ENCODE results near the gene KCNK4. TPM values are rescaled to one million over a fixed set of nuclear protein-coding genes. Genes with fewer than 3 reads are reported as not detected.

The KCNK4 gene
- total and polyA plus RNA-seq, 2 of the 13 experiments (the other 11 are each of a cell fraction or from before 2014, with no cell fraction given) = not detected

DNA sequence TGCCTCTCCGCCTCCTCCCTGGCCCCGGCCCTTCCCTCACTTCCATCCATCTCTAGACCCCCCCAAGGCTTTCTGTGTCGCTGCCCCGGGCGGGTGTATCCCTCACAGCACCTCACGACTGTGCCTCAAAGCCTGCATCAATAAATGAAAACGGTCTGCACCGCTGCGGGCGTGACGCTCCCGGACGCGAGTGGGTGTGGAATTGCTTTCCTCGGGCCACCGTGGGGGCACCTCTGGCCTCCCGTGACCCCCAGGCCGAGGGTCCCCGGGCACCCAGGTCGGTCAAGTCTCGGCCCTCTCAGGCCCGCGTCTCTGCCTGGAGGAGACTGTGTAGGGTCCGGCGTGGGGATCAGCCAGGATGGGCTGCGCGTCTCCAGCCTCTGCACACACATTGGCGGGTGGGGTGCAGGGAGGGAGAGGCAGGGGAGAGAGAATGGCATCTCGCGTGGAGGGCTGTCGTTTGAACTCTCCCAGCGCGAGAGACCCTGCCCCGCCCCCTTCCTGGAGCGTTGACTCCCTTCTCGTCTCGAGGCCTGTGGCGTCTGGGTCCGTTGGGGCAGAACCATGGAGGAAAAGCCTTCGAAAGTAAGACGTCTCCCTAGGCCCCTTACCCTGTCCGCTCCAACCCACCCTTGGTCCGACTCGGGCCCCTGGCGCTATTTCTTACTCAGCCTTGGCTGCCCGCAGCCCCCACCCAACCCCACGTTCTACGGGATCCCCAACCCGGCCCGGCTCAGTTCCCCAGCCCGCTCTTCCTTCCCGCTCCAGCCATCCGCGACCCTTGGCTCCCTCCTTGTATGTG lies 8.9 kb downstream of the KCNK4 start, which contains the start of gene CATSPERZ:
CATSPERZ (plus strand) TSS at position 512 of the 802 bp plus-strand sequence; CDS start at position 565, 53 bp downstream.
- FAIRE-seq (no peak), DNase-seq (ENCODE audit: low spot score) (no peak), ATAC-seq (peak; percentile 9; the same call in 2 of the 3 replicates)
- H3K4me3 ChIP-seq (replicated peaks in 1 of 3; ENCODE audit: insufficient read depth in 1 of 3, low read depth in 2 of 3, low read length in 3 of 3) = peak within 1 kb of the TSS; percentile 31 to 64 (median 46)
- no peaks in the 10 kb centered on the region for H3K36me3 ChIP-seq (replicated peaks in 1 of 2; ENCODE audit: control insufficient read depth in 1 of 2, insufficient read depth in 2 of 2, low read length in 2 of 2)
- H4K20me1 ChIP-seq (ENCODE audit: insufficient read depth, low read length) = 0 out of 2 replicates have a peak, but pooled peaks cover 5% of the 10 kb centered on the region
- H3K4me2 ChIP-seq (ENCODE audit: low read depth, low read length) = peak within 1 kb of the TSS; percentile 84
- no TSS peak for BruUV-seq (replicated peaks)
- H3K27me3 ChIP-seq (ENCODE audit: control insufficient read depth in 1 of 2, insufficient read depth in 2 of 2, low read length in 2 of 2) = peaks cover 22 to 58% of the 10 kb centered on the region in 2 experiments; a peak in 4 of 5 replicates
- intact Hi-C loops (cut with micrococcal nuclease; ENCODE audit: unreplicated experiment) (loop anchor here (5.0 to 10.0 kb wide), 2 partner anchors 53 to 115 kb away; partner anchors contain the start of genes PPP1R14B and STIP1), in situ Hi-C loops (cut with HindIII; ENCODE audit: extremely low pct_ligation_motif_present, low pct_unique_long_range_greater_than_20kb) (loop anchor here (5.0 kb wide), 1 partner anchor 58 kb away; the partner anchor contains the start of gene FKBP2)
- 5% methylated on average over 28 of the region's 54 CpGs for WGBS (ENCODE audit: low lambda C conversion rate)
- H3K79me2 ChIP-seq (ENCODE audit: insufficient read depth, low read length) = no peaks in the 10 kb centered on the region
- CTCF ChIA-PET (ENCODE audit: low intra/inter-chr PET ratio, low total read pairs) = interaction anchor here (1.3 to 1.7 kb wide), 3 partner anchors 28 to 95 kb away, joined by 5 to 8 read pairs (median 6); no protein-coding TSS in a partner anchor
- H2AFZ ChIP-seq (ENCODE audit: low read length) = no peak within 1 kb of the TSS
- H3K9ac ChIP-seq (ENCODE audit: insufficient read depth, low read depth, low read length) = peak within 1 kb of the TSS; percentile 27; the same call in 1 of the 2 replicates
- no peak within 1 kb of the TSS for H3K27ac ChIP-seq (ENCODE audit: extremely low read length, insufficient read depth, low read length)
- peaks cover 43% of the 10 kb centered on the region for H3K4me1 ChIP-seq (ENCODE audit: insufficient read depth, low read length)
- POLR2A ChIA-PET = interaction anchor here (0.9 to 1.6 kb wide), 9 partner anchors 15 to 135 kb away, joined by 3 to 8 read pairs (median 4); partner anchors contain the start of genes BAD, PRDX5, STIP1 and TRMT112
- no peaks in the 10 kb centered on the region for H3K9me3 ChIP-seq (ENCODE audit: low read length)
- TF ChIP-seq GABPB1 (CRISPR knock-in tag; IDR thresholded peaks at IDR 0.05) (no peak), DMAP1 (CRISPR knock-in tag; IDR thresholded peaks at IDR 0.05) (0 out of 2 replicates have a peak, but pooled peaks have one; percentile 1), ZNF317 (CRISPR knock-in tag; IDR thresholded peaks at IDR 0.05) (peak; percentile 4; the same call in 1 of the 2 replicates), SAFB2 (CRISPR knock-in tag; IDR thresholded peaks at IDR 0.05; ENCODE audit: borderline replicate concordance, low read depth) (0 out of 2 replicates have a peak, but pooled peaks have one; percentile 39), ZBTB7B (CRISPR knock-in tag; IDR thresholded peaks at IDR 0.05) (peak; percentile 52; the same call in 1 of the 2 replicates), GTF3A (CRISPR knock-in tag; conservative IDR thresholded peaks at IDR 0.05) (no peak), SP5 (CRISPR knock-in tag; IDR thresholded peaks at IDR 0.05; ENCODE audit: borderline replicate concordance, low read depth) (0 out of 2 replicates have a peak, but pooled peaks have one; percentile 25), ZMYM3 (CRISPR knock-in tag; IDR thresholded peaks at IDR 0.05) (no peak), ZNF652 (CRISPR knock-in tag; IDR thresholded peaks at IDR 0.05; ENCODE audit: borderline replicate concordance, low read depth) (no peak), EZH2 (conservative IDR thresholded peaks at IDR 0.05; ENCODE audit: low read depth, low read length) (peak; percentile 87; the same call in 1 of the 2 replicates), HNRNPLL (IDR thresholded peaks at IDR 0.05; ENCODE audit: low read depth, low read length, poor library complexity, severe bottlenecking) (peak; percentile 8), ZNF274 (CRISPR knock-in tag; IDR thresholded peaks at IDR 0.05) (0 out of 2 replicates have a peak, but pooled peaks have one; percentile 1), PCBP1 (IDR thresholded peaks at IDR 0.05; ENCODE audit: borderline replicate concordance, low read depth, low read length) (0 out of 2 replicates have a peak, but pooled peaks have one; percentile 46), YEATS4 (CRISPR knock-in tag; IDR thresholded peaks at IDR 0.05; ENCODE audit: borderline replicate concordance) (0 out of 2 replicates have a peak, but pooled peaks have one; percentile 38)
- TF ChIP-seq, protein P1, sequence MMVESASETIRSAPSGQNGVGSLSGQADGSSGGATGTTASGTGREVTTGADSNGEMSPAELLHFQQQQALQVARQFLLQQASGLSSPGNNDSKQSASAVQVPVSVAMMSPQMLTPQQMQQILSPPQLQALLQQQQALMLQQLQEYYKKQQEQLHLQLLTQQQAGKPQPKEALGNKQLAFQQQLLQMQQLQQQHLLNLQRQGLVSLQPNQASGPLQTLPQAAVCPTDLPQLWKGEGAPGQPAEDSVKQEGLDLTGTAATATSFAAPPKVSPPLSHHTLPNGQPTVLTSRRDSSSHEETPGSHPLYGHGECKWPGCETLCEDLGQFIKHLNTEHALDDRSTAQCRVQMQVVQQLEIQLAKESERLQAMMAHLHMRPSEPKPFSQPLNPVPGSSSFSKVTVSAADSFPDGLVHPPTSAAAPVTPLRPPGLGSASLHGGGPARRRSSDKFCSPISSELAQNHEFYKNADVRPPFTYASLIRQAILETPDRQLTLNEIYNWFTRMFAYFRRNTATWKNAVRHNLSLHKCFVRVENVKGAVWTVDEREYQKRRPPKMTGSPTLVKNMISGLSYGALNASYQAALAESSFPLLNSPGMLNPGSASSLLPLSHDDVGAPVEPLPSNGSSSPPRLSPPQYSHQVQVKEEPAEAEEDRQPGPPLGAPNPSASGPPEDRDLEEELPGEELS (CRISPR knock-in tag; IDR thresholded peaks at IDR 0.05) = no peak
- TF ChIP-seq, protein P2, sequence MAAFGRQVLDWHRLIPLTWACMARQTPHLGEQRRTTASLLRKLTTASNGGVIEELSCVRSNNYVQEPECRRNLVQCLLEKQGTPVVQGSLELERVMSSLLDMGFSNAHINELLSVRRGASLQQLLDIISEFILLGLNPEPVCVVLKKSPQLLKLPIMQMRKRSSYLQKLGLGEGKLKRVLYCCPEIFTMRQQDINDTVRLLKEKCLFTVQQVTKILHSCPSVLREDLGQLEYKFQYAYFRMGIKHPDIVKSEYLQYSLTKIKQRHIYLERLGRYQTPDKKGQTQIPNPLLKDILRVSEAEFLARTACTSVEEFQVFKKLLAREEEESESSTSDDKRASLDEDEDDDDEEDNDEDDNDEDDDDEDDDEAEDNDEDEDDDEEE (CRISPR knock-in tag; IDR thresholded peaks at IDR 0.05) = no peak
- TF ChIP-seq, protein P3, sequence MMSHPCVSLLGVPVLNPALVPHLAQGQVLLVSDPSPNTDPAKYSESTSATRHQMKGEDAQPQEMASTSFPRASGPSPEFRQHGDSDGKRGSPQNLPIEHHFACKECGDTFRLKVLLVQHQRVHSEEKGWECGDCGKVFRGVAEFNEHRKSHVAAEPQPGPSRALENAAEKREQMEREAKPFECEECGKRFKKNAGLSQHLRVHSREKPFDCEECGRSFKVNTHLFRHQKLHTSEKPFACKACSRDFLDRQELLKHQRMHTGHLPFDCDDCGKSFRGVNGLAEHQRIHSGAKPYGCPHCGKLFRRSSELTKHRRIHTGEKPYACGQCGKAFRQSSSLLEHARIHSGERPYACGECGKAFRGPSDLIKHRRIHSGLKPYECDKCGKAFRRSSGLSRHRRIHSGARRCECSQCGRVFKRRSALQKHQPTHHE (CRISPR knock-in tag; IDR thresholded peaks at IDR 0.05; ENCODE audit: borderline replicate concordance) = no peak

Measured in HepG2 (cell line).